Measurements from ENCODE around the gene TAAR2.

GRCh38 chr6:132604635-132605152 is 19.4 kb downstream of the TAAR2 start:
- no peak for TF ChIP-seq POLR2A (IDR thresholded peaks at IDR 0.05)
- TF ChIP-seq CTCF (IDR thresholded peaks at IDR 0.05), result no peak

All from adrenal gland (tissue), 5 donors.